GM23338 (cell line): Measurements from ENCODE around the gene PCNT. TPM values are rescaled to one million over a fixed set of nuclear protein-coding genes. Genes with fewer than 3 reads are reported as not detected.

Experiments used
- ATAC-seq: fragments of 200-7000 bp; cut with Tn5 transposase; 3 replicates; pipeline ENCODE4 v1.9.1; 2020
- DNase-seq: peaks from one replicate; pipeline ENCODE4 v3.0.0-alpha.2; 2015; ENCODE audit warnings: low spot score
- H2AFZ ChIP-seq: fragments of 200-600 bp; sonication (generic); 2 replicates; pipeline ENCODE4 v1.8.0; 2016; ENCODE audit warnings: antibody characterized with exemption, mild to moderate bottlenecking, moderate library complexity
- H3F3A ChIP-seq: fragments of 200-600 bp; sonication (generic); replicated peaks from 2 replicates; pipeline ENCODE4 v1.8.0; 2017; ENCODE audit warnings: antibody characterized with exemption, mixed run types, low read depth
- H3K27ac ChIP-seq: fragments of 200-600 bp; sonication (generic); 2 replicates; pipeline ENCODE4 v1.6.1; 2016; ENCODE audit warnings: low read depth
- H3K27me3 ChIP-seq: fragments of 200-600 bp; sonication (generic); 2 replicates; pipeline ENCODE4 v1.8.0; 2016; ENCODE audit warnings: mild to moderate bottlenecking, mixed run types, moderate library complexity; ENCODE audit not compliant: insufficient read depth
- H3K36me3 ChIP-seq: fragments of 200-600 bp; sonication (generic); 2 replicates; pipeline ENCODE4 v1.8.0; 2016; ENCODE audit warnings: mild to moderate bottlenecking; ENCODE audit not compliant: insufficient read depth
- H3K4me1 ChIP-seq: fragments of 200-600 bp; sonication (generic); 2 replicates; pipeline ENCODE4 v1.8.0; 2016; ENCODE audit warnings: mild to moderate bottlenecking, moderate library complexity; ENCODE audit not compliant: insufficient read depth
- H3K4me2 ChIP-seq: fragments of 200-600 bp; sonication (generic); 2 replicates; pipeline ENCODE4 v1.7.1; 2017; ENCODE audit warnings: mixed run types
- H3K4me3 ChIP-seq: fragments of 200-600 bp; sonication (generic); 2 replicates; pipeline ENCODE4 v1.6.1; 2016; ENCODE audit warnings: mixed run types
- H3K79me2 ChIP-seq: fragments of 200-600 bp; sonication (generic); replicated peaks from 2 replicates; pipeline ENCODE4 v1.8.0; 2017; ENCODE audit warnings: mild to moderate bottlenecking; ENCODE audit not compliant: insufficient read depth
- H3K9me2 ChIP-seq: fragments of 200-600 bp; sonication (generic); 2 replicates; pipeline ENCODE4 v1.8.0; 2017; ENCODE audit not compliant: insufficient read depth
- H4K20me1 ChIP-seq: fragments of 200-600 bp; sonication (generic); replicated peaks from 2 replicates; pipeline ENCODE4 v1.8.0; 2017; ENCODE audit warnings: mild to moderate bottlenecking; ENCODE audit not compliant: insufficient read depth
- H3K27ac Mint-ChIP-seq: 2 replicates; pipeline ENCODE4 v1.8.0; 2020; ENCODE audit warnings: inconsistent platforms, mild to moderate bottlenecking, moderate library complexity, mixed read lengths
- H3K27me3 Mint-ChIP-seq: 3 replicates; pipeline ENCODE4 v1.8.0; 2022; ENCODE audit warnings: low read depth, mild to moderate bottlenecking, moderate library complexity, mixed read lengths, inconsistent platforms; ENCODE audit not compliant: insufficient read depth, poor library complexity
- H3K36me3 Mint-ChIP-seq: 3 replicates; pipeline ENCODE4 v1.8.0; 2021; ENCODE audit warnings: low read depth, mild to moderate bottlenecking, inconsistent platforms, moderate library complexity, mixed read lengths
- H3K4me1 Mint-ChIP-seq: 3 replicates; pipeline ENCODE4 v1.8.0; 2020; ENCODE audit warnings: mild to moderate bottlenecking, inconsistent platforms, mixed read lengths
- H3K4me3 Mint-ChIP-seq: 3 replicates; pipeline ENCODE4 v1.8.0; 2021; ENCODE audit warnings: moderate library complexity, mild to moderate bottlenecking, inconsistent platforms, mixed read lengths
- H3K9me3 Mint-ChIP-seq: 3 replicates; pipeline ENCODE4 v1.8.0; 2020; ENCODE audit warnings: moderate library complexity, mild to moderate bottlenecking, inconsistent platforms, mixed read lengths
- CTCF ChIP-seq, 2 experiments: fragments of 200-600 bp in 1 of 2; sonication (generic) in 1 of 2; conservative IDR thresholded peaks; 2 replicates each; pipeline versions ENCODE4 v1.5.1 to v1.6.1; 2016 to 2017; ENCODE audit warnings: antibody characterized with exemption in 2 of 2, low read depth in 2 of 2, mild to moderate bottlenecking in 2 of 2, moderate library complexity in 1 of 2
- ETS1 ChIP-seq: IDR thresholded peaks from 2 replicates; pipeline ENCODE4 v1.6.1; 2016; ENCODE audit warnings: antibody characterized with exemption
- EZH2 ChIP-seq: fragments of 200-600 bp; sonication (generic); IDR thresholded peaks from one replicate; pipeline ENCODE4 v1.8.0; 2017; ENCODE audit warnings: antibody characterized with exemption, mild to moderate bottlenecking, low read depth; ENCODE audit not compliant: unreplicated experiment
- EZH2phosphoT487 ChIP-seq: fragments of 200-600 bp; sonication (generic); IDR thresholded peaks from one replicate; pipeline ENCODE4 v1.8.1; 2018; ENCODE audit warnings: antibody characterized with exemption; ENCODE audit not compliant: unreplicated experiment
- JUNB ChIP-seq: IDR thresholded peaks from one replicate; pipeline ENCODE4 v1.6.1; 2016; ENCODE audit warnings: antibody characterized with exemption; ENCODE audit not compliant: unreplicated experiment
- NANOG ChIP-seq: IDR thresholded peaks from 2 replicates; pipeline ENCODE4 v1.6.1; 2016; ENCODE audit warnings: antibody characterized with exemption, borderline replicate concordance
- REST ChIP-seq: IDR thresholded peaks from one replicate; pipeline ENCODE4 v1.6.1; 2018; ENCODE audit warnings: antibody characterized with exemption; ENCODE audit not compliant: unreplicated experiment
- STAT1 ChIP-seq: IDR thresholded peaks from one replicate; pipeline ENCODE4 v1.6.1; 2016; ENCODE audit warnings: antibody characterized with exemption; ENCODE audit not compliant: unreplicated experiment
- ZNF114 ChIP-seq: fragments of 250-450 bp; sonication (Bioruptor Pico); IDR thresholded peaks from 2 replicates; pipeline ENCODE4 v1.5.0; 2020; ENCODE audit warnings: mild to moderate bottlenecking, moderate library complexity
- ZNF331 ChIP-seq: fragments of 250-450 bp; sonication (Bioruptor Pico); IDR thresholded peaks from 2 replicates; pipeline ENCODE4 v1.5.0; 2020; ENCODE audit warnings: low read depth, mild to moderate bottlenecking, moderate library complexity
- polyA plus RNA-seq: library from polyadenylated mRNA; unstranded; fragments of >200 nt; fragmentation: Nextera tagmentation; extraction: Ambion mirVana; gene quantifications from 2 replicates; pipeline ENCODE4 v1.2.1, GENCODE V29; 2016
- total RNA-seq: library from RNA; depleted of rRNA; stranded (reverse); fragments of >200 nt; shearing (Covaris generic); gene quantifications from 2 replicates; pipeline ENCODE4 v1.2.3, GENCODE V29; 2014

The PCNT gene
- total and polyA plus RNA-seq, 2 experiments from 2014 or later, result 39.6 to 46.1 TPM

- no peaks in the 10 kb centered on the region for H3K9me2 ChIP-seq
- peaks cover 63% of the 10 kb centered on the region for H3K36me3 Mint-ChIP-seq
- peak overlapping the region; percentile 72; the same call in 1 of the 2 replicates for H3K27ac ChIP-seq
- H3K36me3 ChIP-seq, result peaks cover under 1% of the 10 kb centered on the region; the same call in 1 of the 2 replicates
- H3K4me1 ChIP-seq, result no peaks in the 10 kb centered on the region
- no peaks in the 10 kb centered on the region for H3K27me3 ChIP-seq
- peaks cover 23% of the 10 kb centered on the region; the same call in 1 of the 2 replicates for H3F3A ChIP-seq
- no peak overlapping the region for H3K4me3 ChIP-seq
- H4K20me1 ChIP-seq, result peaks cover 2% of the 10 kb centered on the region; the same call in 1 of the 2 replicates
- no peak for ATAC-seq
- peaks cover 6% of the 10 kb centered on the region; the same call in 2 of the 3 replicates for H3K9me3 Mint-ChIP-seq
- TF ChIP-seq ZNF331 (CRISPR knock-in tag) (no peak), STAT1 (no peak), EZH2phosphoT487 (no peak), NANOG (no peak), REST (no peak), EZH2 (no peak), JUNB (no peak), CTCF (conservative IDR thresholded peaks at IDR 0.05; ENCODE audit: low read depth in 2 of 2) (no peak), ZNF114 (no peak), ETS1 (no peak)
- H3K27ac Mint-ChIP-seq, result peak overlapping the region; percentile 26; the same call in 1 of the 2 replicates
- DNase-seq, result no peak
- no peaks in the 10 kb centered on the region for H3K4me1 Mint-ChIP-seq
- H2AFZ ChIP-seq, result no peak overlapping the region
- peaks cover 43% of the 10 kb centered on the region for H3K79me2 ChIP-seq
- peaks cover 16% of the 10 kb centered on the region for H3K27me3 Mint-ChIP-seq
- no peak overlapping the region for H3K4me2 ChIP-seq
- H3K4me3 Mint-ChIP-seq, result no peak overlapping the region
Measured at GRCh38 chr21:46368533-46369285, 44.8 kb downstream of the PCNT start.
